ENCODE measurements around the gene PRMT1. TPM values are rescaled to one million over a fixed set of nuclear protein-coding genes. Genes with fewer than 3 reads are reported as not detected.

The PRMT1 gene
- total and polyA plus RNA-seq, 2 of the 13 experiments (the other 11 are each of a cell fraction or from before 2014, with no cell fraction given), result 324 to 374 TPM

- TF ChIP-seq, protein P1, sequence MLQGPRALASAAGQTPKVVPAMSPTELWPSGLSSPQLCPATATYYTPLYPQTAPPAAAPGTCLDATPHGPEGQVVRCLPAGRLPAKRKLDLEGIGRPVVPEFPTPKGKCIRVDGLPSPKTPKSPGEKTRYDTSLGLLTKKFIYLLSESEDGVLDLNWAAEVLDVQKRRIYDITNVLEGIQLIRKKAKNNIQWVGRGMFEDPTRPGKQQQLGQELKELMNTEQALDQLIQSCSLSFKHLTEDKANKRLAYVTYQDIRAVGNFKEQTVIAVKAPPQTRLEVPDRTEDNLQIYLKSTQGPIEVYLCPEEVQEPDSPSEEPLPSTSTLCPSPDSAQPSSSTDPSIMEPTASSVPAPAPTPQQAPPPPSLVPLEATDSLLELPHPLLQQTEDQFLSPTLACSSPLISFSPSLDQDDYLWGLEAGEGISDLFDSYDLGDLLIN (CRISPR knock-in tag; IDR thresholded peaks at IDR 0.05; ENCODE audit: borderline replicate concordance), result peak; percentile 90; the same call in 1 of the 2 replicates
- TF ChIP-seq, protein P2, sequence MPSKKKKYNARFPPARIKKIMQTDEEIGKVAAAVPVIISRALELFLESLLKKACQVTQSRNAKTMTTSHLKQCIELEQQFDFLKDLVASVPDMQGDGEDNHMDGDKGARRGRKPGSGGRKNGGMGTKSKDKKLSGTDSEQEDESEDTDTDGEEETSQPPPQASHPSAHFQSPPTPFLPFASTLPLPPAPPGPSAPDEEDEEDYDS (CRISPR knock-in tag; IDR thresholded peaks at IDR 0.05), result peak; percentile 65
- TF ChIP-seq NR2C2 (CRISPR knock-in tag; IDR thresholded peaks at IDR 0.05; ENCODE audit: borderline replicate concordance) (peak; percentile 98), ZNF792 (CRISPR knock-in tag; IDR thresholded peaks at IDR 0.05) (0 out of 2 replicates have a peak, but pooled peaks have one; percentile 42), ZNF335 (CRISPR knock-in tag; IDR thresholded peaks at IDR 0.05) (peak; percentile 37; the same call in 1 of the 2 replicates), SP1 (IDR thresholded peaks at IDR 0.05) (no peak), SP1 (CRISPR knock-in tag; IDR thresholded peaks at IDR 0.05) (peak; percentile 100), TFDP1 (CRISPR knock-in tag; IDR thresholded peaks at IDR 0.05; ENCODE audit: borderline replicate concordance) (peak; percentile 87), THYN1 (CRISPR knock-in tag; IDR thresholded peaks at IDR 0.05; ENCODE audit: borderline replicate concordance, low read depth) (no peak), ZNF710 (CRISPR knock-in tag; IDR thresholded peaks at IDR 0.05; ENCODE audit: borderline replicate concordance) (0 out of 2 replicates have a peak, but pooled peaks have one; percentile 16), ZBTB34 (CRISPR knock-in tag; IDR thresholded peaks at IDR 0.05) (no peak), BCL3 (CRISPR knock-in tag; IDR thresholded peaks at IDR 0.05) (peak; percentile 97), DMAP1 (CRISPR knock-in tag; IDR thresholded peaks at IDR 0.05) (peak; percentile 68; the same call in 1 of the 2 replicates), ARNT2 (CRISPR knock-in tag; IDR thresholded peaks at IDR 0.05; ENCODE audit: low read depth) (peak; percentile 57; the same call in 1 of the 2 replicates), PHF5A (CRISPR knock-in tag; IDR thresholded peaks at IDR 0.05; ENCODE audit: low read depth, unreplicated experiment) (no peak), ZNF343 (CRISPR knock-in tag; IDR thresholded peaks at IDR 0.05) (0 out of 2 replicates have a peak, but pooled peaks have one; percentile 46), FOXC1 (CRISPR knock-in tag; IDR thresholded peaks at IDR 0.05; ENCODE audit: borderline replicate concordance) (peak; percentile 34; the same call in 1 of the 2 replicates)
- TF ChIP-seq, protein P3, sequence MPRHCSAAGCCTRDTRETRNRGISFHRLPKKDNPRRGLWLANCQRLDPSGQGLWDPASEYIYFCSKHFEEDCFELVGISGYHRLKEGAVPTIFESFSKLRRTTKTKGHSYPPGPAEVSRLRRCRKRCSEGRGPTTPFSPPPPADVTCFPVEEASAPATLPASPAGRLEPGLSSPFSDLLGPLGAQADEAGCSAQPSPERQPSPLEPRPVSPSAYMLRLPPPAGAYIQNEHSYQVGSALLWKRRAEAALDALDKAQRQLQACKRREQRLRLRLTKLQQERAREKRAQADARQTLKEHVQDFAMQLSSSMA (CRISPR knock-in tag; IDR thresholded peaks at IDR 0.05), result peak; percentile 54; the same call in 1 of the 2 replicates
- TF ChIP-seq, protein P4, sequence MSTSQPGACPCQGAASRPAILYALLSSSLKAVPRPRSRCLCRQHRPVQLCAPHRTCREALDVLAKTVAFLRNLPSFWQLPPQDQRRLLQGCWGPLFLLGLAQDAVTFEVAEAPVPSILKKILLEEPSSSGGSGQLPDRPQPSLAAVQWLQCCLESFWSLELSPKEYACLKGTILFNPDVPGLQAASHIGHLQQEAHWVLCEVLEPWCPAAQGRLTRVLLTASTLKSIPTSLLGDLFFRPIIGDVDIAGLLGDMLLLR (CRISPR knock-in tag; IDR thresholded peaks at IDR 0.05), result 0 out of 2 replicates have a peak, but pooled peaks have one; percentile 12
These were observed 35.2 kb upstream of the PRMT1 start, which contains the start of gene SCAF1 (continued) for GRCh38 chr19:49641688-49642491.

Measured in HepG2 (cell line).